Stimulated activated CD8-positive, alpha-beta memory T cell treated with anti-CD3 and anti-CD28 coated beads, Interleukin-15, amount 100 ng/mL, for 1 hour (primary cell): ENCODE measurements around the gene LSAMP.

Experiments used
- DNase-seq: peaks from one replicate; pipeline ENCODE4 v3.0.0-alpha.2; 2020; ENCODE audit warnings: low read depth

LSAMP gene

GRCh38 chr3:116445311-116445841 is at the start of gene LSAMP:
LSAMP (minus strand) TSS chr3:116445487.
- DNase-seq = no peak

DNA sequence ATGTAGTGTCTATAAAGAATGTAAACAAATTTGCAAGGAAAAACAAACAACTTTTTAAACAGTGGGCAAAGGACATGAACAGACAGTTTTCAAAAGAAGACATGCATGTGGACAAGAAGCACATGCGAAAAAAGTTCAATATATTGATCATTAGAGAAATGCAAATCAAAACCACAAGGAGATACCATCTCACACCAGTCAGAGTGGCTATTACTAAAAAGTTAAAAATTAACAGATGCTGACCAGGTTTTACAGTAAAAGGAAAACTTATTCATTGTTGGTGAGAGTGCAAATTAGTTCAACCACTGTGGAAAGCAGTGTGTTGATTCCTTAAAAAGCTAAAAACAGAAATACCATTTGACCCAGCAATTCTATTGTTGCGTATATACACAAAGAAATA is 47.1 kb upstream of the LSAMP start:
- no peak for DNase-seq

DNA sequence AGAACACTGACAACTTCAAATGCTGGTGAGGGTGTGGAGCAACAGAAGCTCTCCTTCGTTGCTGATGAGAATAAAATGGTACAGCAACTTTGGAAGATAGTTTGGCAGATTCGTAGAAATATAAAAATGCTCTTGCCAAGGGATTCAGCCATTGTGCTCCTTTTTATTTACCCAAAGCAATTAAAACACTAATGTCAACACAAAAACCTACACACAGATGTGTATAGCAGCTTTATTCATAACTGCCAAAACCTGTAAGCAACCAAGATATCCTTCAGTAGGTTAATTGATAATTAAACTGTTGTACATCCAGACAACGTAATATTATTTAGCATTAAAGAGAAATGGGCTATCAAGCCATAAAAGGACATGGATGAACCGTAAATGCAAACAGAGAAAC is 37.8 kb upstream of the LSAMP start:
- DNase-seq = no peak

GRCh38 chr3:116476691-116477090 is 31.4 kb upstream of the LSAMP start:
- DNase-seq = no peak

- DNase-seq = no peak
Observed at GRCh38 chr3:116474801-116475200, 29.5 kb upstream of the LSAMP start.

DNA sequence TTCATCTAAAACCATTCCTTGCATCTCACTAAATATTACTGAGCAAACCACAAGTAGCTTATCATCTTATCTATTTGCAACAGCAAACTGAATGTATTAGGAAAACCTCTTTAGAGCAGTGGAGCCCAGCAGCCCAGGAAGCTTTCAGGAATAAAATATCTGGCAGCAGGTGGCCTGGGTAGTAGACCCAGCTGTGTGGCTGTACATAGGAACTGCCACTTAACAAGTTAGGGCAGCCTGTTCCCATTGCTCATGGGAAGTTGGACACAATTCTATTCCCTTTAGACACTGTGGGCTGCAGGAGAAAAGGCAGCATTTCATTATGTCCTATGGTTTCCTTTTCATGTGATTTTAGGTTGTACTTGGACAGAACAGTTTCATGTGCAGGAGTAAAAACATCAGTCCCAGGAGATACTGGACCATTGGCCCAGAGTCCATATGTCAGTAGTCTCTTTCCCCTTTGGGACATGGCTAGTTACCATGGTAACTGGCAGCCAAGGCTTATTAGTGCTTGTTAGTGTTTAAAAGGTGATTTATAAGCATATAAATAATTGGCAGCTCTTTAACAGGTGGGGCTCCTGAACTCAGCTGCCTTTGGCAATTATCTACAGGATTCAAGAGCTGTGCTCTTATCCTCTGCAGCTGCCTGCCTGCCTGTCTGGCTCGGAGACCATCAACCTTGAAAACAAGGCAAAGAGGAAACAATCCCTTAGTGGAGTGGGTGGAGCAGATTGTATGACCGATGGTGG is 28.9 kb upstream of the LSAMP start:
- no peak for DNase-seq

GRCh38 chr3:116473602-116474001 is 28.3 kb upstream of the LSAMP start:
- no peak for DNase-seq

GRCh38 chr3:116470605-116471197 is 25.4 kb upstream of the LSAMP start:
- no peak for DNase-seq

GRCh38 chr3:116469546-116469945 is 24.3 kb upstream of the LSAMP start:
- DNase-seq = no peak

DNA sequence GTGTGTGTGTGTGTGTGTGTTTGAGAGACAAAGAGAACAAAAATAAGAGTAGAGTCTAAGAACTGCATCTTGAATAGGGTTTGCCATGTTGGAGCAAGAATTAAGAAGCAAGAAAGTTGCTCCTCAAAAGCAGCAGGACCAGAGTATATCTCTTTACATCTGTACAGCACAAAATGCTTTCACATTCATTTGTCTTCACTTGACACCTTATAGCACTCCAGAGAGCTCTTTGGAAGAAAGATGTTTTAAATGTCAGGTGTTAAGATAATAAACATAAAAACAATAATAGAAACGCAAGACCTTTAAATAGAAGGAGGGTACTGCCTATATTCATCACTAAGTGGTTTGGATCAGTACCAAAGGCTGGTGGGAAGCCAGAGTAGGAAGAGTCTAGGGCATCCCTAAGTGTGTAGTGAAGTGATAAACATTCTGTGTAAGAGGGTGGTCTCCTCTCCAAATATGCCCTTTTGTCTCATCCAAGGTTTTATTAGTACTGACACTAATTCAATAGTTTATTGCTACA is 19.1 kb upstream of the LSAMP start:
- no peak for DNase-seq

DNA sequence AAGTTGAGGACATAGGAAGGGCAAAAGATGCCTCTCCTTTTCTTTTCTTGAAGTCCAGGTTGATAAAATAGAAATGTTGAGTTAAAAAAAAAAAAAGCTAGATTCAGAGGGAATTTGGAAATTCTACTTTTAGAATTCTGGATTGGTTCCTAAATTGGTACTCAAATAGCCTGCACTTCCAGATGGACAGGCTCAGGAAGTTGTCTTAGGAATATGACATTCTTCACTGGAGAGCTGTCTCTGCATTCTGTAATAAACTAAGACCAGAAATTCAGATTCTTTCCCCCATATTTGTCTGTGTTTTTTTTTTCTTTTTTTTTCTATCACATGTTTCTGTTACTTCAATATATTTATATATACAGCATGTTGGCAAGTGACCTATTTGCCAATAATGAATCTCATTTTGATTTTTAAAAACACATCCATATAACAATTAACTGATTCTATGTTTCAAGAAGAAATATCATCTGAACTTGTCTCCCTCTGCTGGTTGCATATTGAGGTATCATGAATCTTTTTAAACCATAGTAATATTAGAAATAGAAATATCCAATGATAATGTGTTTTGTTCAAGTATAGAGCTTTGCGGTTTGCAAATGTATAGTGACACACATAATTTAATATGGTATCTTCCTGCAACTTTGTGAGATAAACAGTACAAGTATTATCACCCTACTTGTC is 8.5 kb upstream of the LSAMP start:
- no peak for DNase-seq

- no peak for DNase-seq
Observed at GRCh38 chr3:116449546-116450350, 4.5 kb upstream of the LSAMP start.

GRCh38 chr3:116445990-116446389 is 703 bp upstream of the LSAMP start:
- no peak for DNase-seq

DNA sequence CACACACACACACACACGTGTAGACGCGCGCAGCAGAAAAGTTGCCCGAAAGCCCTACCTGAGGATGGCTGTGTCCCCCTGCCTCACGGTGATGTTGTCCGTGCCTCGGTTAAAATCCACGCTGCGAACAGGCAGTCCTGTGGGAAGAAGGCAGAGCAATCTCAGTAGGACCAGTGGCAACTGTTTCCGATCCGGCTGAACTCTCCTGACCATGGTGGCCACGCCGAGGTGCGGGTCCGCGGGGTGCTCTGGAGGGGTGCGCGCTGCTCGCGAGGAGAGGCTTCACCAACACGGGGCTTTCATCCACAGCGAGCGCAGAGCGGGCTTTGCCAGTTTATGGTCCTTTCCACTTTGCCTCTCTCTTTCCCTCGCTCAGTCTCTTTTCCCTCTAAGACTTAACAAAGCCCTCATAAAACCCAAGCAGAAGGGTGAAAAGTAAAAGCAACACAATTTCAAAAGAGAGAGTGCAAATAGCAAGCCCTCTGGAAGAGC is 422 bp downstream of the LSAMP start:
- no peak for DNase-seq

- DNase-seq = no peak
Observed at GRCh38 chr3:116444115-116444747, 1.1 kb downstream of the LSAMP start.

- DNase-seq = no peak
Observed at GRCh38 chr3:116443191-116443661, 2.1 kb downstream of the LSAMP start.

- DNase-seq = no peak
Observed at GRCh38 chr3:116442331-116443021, 2.8 kb downstream of the LSAMP start.

DNA sequence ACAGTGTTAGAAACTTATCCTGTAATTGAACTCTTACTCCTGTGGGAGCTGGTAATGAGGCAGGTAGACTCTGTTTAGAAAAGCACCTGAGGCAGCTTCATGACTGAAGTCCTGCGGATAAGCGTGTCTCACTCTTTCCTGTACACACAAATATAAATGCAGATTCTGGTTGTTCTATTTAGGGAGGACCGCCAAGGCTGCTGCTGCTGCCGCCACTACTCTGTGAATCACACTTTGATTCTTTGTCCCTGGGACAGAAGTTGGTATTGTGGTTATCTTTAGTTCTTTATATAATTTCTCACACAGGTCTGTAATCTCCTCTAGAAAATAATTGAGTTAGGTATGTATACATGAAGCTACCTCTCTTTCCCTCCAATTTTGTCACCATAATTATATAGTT is 3.6 kb downstream of the LSAMP start:
- no peak for DNase-seq

GRCh38 chr3:116440196-116440595 is 5.1 kb downstream of the LSAMP start:
- no peak for DNase-seq

- no peak for DNase-seq
Observed at GRCh38 chr3:116433552-116433951, 11.7 kb downstream of the LSAMP start.

DNA sequence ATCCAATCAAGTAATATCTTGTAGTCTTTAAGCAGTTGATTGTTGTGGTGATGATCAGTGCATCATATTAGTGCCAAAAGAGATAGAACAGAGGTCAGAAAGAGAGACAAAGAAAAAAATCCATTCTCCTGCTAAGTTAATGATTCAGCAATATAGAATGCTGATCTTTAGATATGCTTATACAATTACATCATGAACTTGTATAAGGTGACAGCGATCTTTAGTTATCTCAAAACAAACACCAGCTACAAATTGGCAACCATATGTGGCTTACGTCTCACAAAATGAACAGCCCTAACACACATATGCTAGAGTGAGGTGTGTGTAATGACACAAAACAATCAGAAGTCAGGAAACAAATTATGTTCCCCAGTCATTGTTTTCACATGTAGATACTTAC is 12.5 kb downstream of the LSAMP start:
- no peak for DNase-seq
